ENCODE results near the gene HSPG2. TPM values are rescaled to one million over a fixed set of nuclear protein-coding genes. Genes with fewer than 3 reads are reported as not detected.

Gene HSPG2
- total and polyA plus RNA-seq, 2 donors (not counting 1 experiment from before 2014, with no cell fraction given): 2.0 to 4.5 TPM

GRCh38 chr1:21882721-21883415, 54.2 kb downstream of the HSPG2 start:
- H4K20me1 ChIP-seq (ENCODE audit: control insufficient read depth, insufficient read depth, low read length, poor library complexity, severe bottlenecking): no peaks in the 10 kb centered on the region
- 89% methylated on average over 11 of the region's 11 CpGs for WGBS (ENCODE audit: insufficient coverage)
- H3K4me1 Mint-ChIP-seq: no peaks in the 10 kb centered on the region
- H3K4me2 ChIP-seq (replicated peaks; ENCODE audit: low read depth, low read length, poor library complexity, severe bottlenecking): no peak overlapping the region
- H3K27me3 ChIP-seq (replicated peaks in 1 of 4; ENCODE audit: control extremely low read depth in 1 of 4, control insufficient read depth in 3 of 4, insufficient read depth in 4 of 4, low read length in 3 of 4): no peaks in the 10 kb centered on the region
- CTCF ChIA-PET: interaction anchor here (0.5 to 0.7 kb wide), 2 partner anchors 32 to 137 kb away, joined by 3 read pairs; no protein-coding TSS in a partner anchor
- POLR2A ChIA-PET: interaction anchor here (0.6 kb wide), 1 partner anchor 1794 kb away, joined by 4 read pairs; no protein-coding TSS in a partner anchor
- no peaks in the 10 kb centered on the region for H3K4me1 ChIP-seq (ENCODE audit: control insufficient read depth in 2 of 2, insufficient read depth in 2 of 2, low read length in 2 of 2)
- H3K36me3 ChIP-seq (replicated peaks in 1 of 2; ENCODE audit: control extremely low read depth in 1 of 2, control insufficient read depth in 1 of 2, extremely low read depth in 1 of 2, insufficient read depth in 2 of 2, low read length in 1 of 2): no peaks in the 10 kb centered on the region
- H3K27ac Mint-ChIP-seq: no peak overlapping the region
- H3K4me3 Mint-ChIP-seq: no peak overlapping the region
- H3K9ac ChIP-seq (ENCODE audit: low read length): no peak overlapping the region
- H3K27me3 Mint-ChIP-seq: no peaks in the 10 kb centered on the region
- H3K79me2 ChIP-seq (ENCODE audit: control insufficient read depth, insufficient read depth, low read length): no peaks in the 10 kb centered on the region
- H3K9me3 ChIP-seq (ENCODE audit: control extremely low read depth in 1 of 3, control insufficient read depth in 2 of 3, insufficient read depth in 1 of 3, low read length in 2 of 3): no peaks in the 10 kb centered on the region
- TF ChIP-seq CTCF (IDR thresholded peaks at IDR 0.05): no peak
- no peak for TF ChIP-seq EZH2 (IDR thresholded peaks at IDR 0.05; ENCODE audit: borderline replicate concordance, insufficient read depth, low read depth, low read length, poor library complexity, severe bottlenecking)
- no peak overlapping the region for H2AFZ ChIP-seq (ENCODE audit: insufficient read depth, low read depth, low read length, poor library complexity, severe bottlenecking)
- intact Hi-C loops (cut with micrococcal nuclease): no loop called here
- DNase-seq (no peak), ATAC-seq (ENCODE audit: low read depth) (no peak)
- H3K27ac ChIP-seq (ENCODE audit: low read length in 2 of 2): no peak overlapping the region
- no peaks in the 10 kb centered on the region for H3K9me3 Mint-ChIP-seq (ENCODE audit: insufficient read depth)
- H3K4me3 ChIP-seq (ENCODE audit: control extremely low read depth in 1 of 5, extremely low read depth in 1 of 5, insufficient read depth in 1 of 5, low read depth in 2 of 5, low read length in 4 of 5): no peak overlapping the region

DNA sequence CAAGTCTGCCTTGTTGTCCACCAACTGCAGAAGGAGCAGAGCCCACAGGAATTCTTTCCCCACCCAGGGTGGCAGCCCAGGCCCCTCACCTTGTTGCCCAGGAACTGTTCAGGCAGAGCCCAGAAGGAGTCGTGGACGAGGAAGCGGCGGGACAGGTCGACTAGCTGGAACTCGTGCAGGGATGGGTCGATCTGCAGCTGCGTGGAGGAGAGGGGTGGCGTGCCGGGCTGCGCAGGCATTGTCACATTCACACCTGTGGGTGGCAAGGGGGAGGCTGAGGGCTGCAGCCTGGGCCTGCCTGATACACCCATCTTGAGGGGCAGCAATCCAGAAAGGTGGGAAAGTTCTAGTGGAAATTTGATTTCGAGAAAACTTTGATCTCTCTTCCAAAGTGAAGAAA, 55.9 kb downstream of the HSPG2 start:
- Mint-ChIP-seq H3K27me3 (no peaks in the 10 kb centered on the region), H3K27ac (no peak overlapping the region), H3K4me3 (no peak overlapping the region), H3K9me3 (ENCODE audit: insufficient read depth) (no peaks in the 10 kb centered on the region), H3K4me1 (no peaks in the 10 kb centered on the region)
- Histone ChIP-seq H4K20me1 (ENCODE audit: control insufficient read depth, insufficient read depth, low read length, poor library complexity, severe bottlenecking) (no peaks in the 10 kb centered on the region), H3K4me1 (ENCODE audit: control insufficient read depth in 2 of 2, insufficient read depth in 2 of 2, low read length in 2 of 2) (no peaks in the 10 kb centered on the region), H3K36me3 (replicated peaks in 1 of 2; ENCODE audit: control extremely low read depth in 1 of 2, control insufficient read depth in 1 of 2, extremely low read depth in 1 of 2, insufficient read depth in 2 of 2, low read length in 1 of 2) (no peaks in the 10 kb centered on the region), H3K4me3 (ENCODE audit: control extremely low read depth in 1 of 5, extremely low read depth in 1 of 5, insufficient read depth in 1 of 5, low read depth in 2 of 5, low read length in 4 of 5) (no peak overlapping the region), H3K9ac (ENCODE audit: low read length) (no peak overlapping the region), H2AFZ (ENCODE audit: insufficient read depth, low read depth, low read length, poor library complexity, severe bottlenecking) (no peak overlapping the region), H3K4me2 (replicated peaks; ENCODE audit: low read depth, low read length, poor library complexity, severe bottlenecking) (no peak overlapping the region), H3K79me2 (ENCODE audit: control insufficient read depth, insufficient read depth, low read length) (no peaks in the 10 kb centered on the region), H3K27ac (ENCODE audit: low read length in 2 of 2) (no peak overlapping the region), H3K9me3 (ENCODE audit: control extremely low read depth in 1 of 3, control insufficient read depth in 2 of 3, insufficient read depth in 1 of 3, low read length in 2 of 3) (no peaks in the 10 kb centered on the region), H3K27me3 (replicated peaks in 1 of 4; ENCODE audit: control extremely low read depth in 1 of 4, control insufficient read depth in 3 of 4, insufficient read depth in 4 of 4, low read length in 3 of 4) (no peaks in the 10 kb centered on the region)
- 96% methylated on average over 12 of the region's 12 CpGs for whole genome bisulfite sequencing (ENCODE audit: insufficient coverage)
- ChIA-PET CTCF (no interaction called here), POLR2A (no interaction called here)
- intact Hi-C loops (cut with micrococcal nuclease): no loop called here
- no peak for TF ChIP-seq EZH2 (IDR thresholded peaks at IDR 0.05; ENCODE audit: borderline replicate concordance, insufficient read depth, low read depth, low read length, poor library complexity, severe bottlenecking)
- no peak for TF ChIP-seq CTCF (IDR thresholded peaks at IDR 0.05)
- DNase-seq (no peak), ATAC-seq (ENCODE audit: low read depth) (no peak)

Measured in B cell (primary cell).